ENCODE results near the gene DCHS2.

The DCHS2 gene, protein sequence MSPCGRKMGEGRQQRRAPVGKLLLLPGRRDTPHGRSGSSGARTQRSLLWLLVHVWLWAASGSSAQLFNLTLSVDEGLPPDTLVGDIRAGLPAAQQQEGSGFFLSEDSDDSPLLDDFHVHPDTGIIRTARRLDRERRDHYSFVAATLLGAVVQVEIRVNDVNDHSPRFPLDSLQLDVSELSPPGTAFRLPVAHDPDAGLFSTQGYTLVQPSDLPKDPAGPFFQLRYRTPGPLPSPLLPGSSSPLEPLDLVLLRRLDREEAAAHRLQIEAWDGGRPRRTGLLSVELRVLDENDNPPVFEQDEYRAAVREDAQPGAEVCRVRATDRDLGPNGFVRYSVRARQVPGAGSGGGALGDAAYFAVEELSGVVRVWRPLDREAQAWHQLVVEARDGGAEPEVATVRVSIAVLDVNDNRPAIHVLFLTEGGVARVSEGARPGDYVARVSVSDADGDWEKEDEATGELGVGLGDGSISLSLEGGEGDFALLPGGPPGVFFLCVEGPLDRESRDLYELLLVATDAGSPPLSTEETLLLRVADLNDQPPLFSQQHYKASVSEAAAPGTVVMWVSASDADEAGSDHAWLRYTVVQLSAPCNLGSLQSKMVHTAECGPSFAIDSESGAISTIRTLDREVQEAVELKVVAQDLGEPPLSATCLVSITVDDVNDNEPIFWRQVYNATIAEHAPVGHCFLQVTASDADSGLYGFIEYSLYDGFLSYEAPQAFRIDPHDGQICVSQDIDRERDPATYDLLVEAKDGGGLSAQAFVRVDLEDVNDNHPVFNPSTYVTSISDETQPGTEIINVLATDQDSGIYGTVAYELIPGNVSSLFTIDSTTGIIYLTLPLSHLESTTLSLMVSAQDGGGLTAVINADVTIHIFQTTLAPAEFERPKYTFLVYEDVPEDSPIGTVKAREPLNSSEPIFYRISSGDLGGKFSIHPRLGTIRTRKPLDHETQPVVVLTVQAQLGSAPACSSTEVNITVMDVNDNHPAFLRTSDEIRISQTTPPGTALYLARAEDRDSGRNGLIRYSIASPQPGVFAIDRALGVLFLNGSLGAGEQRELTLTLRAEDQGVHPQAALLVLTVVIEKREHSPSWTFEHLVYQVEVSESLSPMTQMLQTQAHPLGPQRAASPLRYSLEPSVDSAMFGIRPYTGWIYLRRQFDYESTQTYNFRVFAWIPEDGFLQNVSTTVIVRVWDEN (N-terminal part only)

DNA sequence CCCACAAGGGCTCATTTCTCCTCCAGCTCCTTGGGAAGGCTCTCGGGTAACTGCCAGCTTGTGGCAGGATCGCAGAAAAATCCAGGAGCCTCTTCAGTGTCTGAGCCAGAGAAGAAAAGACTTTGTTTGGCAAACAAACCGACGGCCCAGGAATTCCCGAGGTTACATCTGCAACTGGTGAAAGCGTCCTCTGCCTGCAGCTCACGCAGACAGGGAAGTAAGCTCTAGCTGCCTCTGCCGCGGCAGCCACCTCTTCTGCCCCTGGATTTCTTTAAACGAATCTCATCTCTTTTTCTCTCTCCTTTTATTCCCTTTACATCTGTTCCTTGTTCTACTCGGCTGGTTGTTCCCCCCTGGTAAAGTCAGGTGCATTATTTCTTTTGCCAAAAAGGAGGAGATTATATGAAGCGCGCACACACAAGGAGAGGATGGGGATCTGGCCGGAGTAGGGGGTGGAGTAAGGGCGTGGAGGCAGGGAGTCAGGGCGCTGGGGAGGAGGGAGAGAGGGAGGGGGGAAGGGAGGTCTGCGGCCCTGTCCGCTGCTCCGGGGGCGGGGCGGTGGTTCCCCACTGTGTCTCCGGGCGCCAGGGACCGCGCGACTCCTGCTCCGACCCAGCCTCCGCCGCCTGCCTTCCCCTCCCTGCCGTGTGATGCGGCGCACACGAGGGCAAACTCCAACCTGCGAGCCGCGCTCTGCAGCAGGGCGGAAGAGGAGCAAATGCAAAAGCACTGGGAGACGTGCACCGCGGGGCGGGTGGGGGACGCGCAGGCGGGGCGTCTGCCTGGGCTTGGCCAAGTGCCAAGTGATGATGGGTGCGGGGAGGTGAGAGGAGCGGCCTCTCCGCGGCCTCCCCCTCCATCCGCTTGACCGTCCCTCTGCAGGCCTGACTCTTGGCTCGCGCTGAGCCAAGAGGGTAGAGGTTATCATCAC is at the start of gene DCHS2:
DCHS2 (minus strand) TSS at position 459 of the 931 bp plus-strand sequence; CDS start at position 15, 444 bp downstream.
- peak; percentile 10 for DNase-seq (ENCODE audit: low read depth)

DNA sequence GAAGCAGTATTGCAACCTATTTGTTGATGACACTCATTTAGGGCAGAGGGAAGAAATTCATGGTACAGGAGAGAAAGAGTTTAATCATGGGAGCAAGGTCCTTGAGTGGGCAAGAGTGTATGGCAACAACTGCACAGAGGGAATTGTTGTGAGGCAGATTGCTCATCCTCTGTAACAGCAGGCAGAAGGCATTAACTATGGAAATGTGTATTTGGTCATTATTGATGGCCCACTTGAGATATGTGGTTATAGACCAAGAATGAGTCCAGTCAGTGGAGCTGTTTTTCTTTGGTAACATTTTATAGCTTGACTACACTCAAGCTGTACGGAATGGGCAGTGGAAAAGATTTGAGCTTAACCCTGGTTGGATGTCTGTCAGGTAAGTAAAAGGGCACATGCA is 42.7 kb upstream of the DCHS2 start:
- DNase-seq (ENCODE audit: low read depth) = no peak

DNA sequence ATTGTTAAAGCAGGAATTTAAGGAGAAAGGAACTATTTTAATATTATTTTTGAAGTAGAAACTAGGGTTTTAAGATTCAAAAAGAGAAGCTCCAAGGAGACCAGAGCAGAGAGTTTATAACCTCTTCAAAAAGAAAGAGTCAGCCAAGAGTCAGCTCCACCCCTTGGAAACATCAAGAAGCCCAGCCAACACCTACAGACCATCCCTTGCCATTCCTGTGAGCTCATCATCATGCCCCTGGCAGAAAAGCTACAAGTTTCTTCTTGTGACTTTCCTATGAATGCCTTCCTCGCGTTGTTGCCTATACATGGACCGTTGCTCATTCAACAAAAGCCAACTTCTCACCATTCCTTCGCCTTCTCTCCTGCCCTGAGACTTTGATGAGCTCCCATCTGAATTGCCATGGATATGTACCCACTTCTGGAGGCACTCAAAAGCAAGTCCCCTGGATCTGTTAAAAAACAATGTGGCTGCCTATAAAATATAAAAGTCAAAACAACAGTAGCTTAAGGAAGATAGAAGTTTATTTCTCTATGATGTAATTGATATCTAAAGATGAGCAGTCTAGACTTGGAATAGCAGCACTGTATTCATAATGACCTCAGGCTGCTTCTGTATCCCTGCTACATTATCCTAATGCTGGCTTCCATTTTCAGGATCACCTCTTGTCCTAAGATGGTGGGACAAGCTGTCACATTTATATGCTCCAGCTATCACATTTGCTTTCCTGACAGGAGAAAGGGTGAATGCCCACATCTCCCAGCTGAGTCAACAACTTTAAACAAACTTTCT is 38.3 kb upstream of the DCHS2 start:
- no peak for DNase-seq (ENCODE audit: low read depth)

DNA sequence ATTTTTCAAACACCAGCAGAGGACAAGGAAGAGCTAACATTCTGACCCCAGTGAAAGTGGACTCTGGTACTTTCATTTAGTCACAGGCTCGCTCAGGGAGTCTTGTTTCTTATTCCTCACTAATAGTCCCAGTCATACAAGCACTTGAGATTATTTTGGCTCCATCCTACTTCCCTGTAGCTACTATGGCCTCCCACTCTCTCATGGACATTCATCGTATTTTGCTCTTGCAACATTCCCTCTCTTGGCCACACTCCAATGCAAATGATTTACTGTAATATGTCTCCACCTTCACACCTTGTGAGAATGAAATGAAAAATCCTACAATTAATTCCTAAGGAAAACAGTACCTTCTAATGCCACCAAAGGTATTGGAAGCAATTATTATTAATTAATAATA is 37.3 kb upstream of the DCHS2 start:
- DNase-seq (ENCODE audit: low read depth) = no peak

DNA sequence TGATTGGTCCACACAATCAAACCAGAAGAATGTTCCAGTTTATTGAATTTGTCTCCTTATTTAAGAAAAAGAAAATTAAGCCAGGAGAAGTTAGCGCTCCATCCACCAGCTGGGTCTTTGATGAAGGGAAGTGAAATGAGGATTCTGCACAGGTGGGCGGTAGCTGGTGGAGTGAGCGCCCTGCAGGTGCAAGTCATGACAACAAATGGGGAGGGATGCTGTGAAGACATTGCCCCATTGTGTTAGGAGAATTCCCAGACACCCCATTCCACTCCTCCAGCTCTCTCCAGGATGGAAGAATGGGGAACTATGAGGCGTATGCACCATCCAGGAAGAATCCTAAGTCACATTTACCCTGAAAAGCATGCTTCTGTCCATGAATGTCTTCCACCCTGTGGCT is 35.7 kb upstream of the DCHS2 start:
- no peak for DNase-seq (ENCODE audit: low read depth)

DNA sequence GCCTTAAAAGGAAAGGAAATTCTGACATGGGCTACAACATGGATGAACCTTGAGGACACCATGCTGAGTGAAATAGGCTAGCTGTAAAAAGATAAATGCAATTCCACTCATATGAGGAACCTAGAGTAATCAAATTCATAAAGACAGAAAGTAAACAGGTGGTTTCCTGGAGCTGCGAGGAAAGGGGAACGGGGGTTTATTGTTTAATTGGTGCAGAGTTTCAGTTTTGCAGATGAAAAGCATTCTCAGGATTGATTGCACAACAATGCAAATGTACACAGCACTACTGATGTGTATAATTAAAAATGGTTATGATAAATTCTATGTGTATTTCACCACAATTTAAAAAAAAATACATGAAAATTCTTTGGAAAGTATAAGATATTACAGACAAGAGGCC is 34.6 kb upstream of the DCHS2 start:
- no peak for DNase-seq (ENCODE audit: low read depth)

DNA sequence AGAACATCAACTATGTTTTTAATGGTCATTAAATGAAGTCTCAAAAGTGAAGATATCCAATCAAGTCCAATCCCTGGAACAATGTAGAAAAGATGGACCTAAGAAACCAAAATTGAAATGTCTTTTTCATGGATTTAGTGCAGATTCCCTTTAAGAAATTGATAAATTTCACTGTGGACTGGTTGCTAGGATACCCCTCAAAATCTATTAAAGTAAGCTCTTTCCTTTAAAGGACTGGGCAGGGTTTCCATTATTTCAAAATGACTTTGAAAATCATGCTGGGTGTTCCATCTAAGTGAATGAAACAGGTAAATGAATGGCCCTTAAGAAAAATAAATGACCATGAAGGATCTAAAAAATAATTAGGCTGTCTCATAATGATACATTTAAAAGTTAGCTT is 30.0 kb upstream of the DCHS2 start:
- no peak for DNase-seq (ENCODE audit: low read depth)

DNA sequence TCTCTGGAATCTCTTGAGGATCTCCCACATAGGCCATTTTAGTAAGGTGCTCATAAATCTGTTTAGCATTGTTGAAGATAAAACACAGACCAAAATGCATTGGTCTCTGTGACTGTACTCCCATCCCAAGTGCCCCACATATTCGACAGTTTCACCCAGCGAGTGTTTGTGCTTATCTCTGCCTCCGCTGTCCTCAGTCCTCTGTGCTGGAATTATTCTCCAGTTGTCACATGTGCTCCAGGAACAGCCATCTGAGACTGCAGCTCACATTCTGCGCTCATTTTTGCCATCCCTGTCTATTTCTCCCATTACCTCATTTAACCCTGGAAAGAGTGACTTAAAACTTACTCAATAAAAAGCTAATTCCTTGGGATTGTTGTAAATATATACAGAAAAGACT is 27.6 kb upstream of the DCHS2 start:
- DNase-seq (ENCODE audit: low read depth) = no peak

DNA sequence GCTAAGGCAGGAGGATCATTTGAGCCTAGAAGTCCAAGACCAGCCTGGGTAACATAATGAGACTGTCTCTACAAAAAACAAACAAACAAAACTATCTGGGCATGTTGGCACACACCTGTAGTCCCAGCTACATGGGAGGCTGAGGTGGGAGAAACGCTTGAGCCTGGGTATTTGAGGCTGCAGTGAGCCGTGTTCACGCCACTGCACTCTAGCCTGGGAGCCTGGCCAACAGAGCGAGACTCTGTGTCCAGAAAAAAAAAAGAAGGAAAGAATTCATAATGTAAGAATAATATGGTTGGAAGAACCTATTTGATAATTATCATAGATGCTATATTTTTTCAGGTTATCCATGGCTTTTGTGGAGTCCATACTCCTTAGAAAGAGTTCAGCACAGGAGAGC is 26.0 kb upstream of the DCHS2 start:
- no peak for DNase-seq (ENCODE audit: low read depth)

DNA sequence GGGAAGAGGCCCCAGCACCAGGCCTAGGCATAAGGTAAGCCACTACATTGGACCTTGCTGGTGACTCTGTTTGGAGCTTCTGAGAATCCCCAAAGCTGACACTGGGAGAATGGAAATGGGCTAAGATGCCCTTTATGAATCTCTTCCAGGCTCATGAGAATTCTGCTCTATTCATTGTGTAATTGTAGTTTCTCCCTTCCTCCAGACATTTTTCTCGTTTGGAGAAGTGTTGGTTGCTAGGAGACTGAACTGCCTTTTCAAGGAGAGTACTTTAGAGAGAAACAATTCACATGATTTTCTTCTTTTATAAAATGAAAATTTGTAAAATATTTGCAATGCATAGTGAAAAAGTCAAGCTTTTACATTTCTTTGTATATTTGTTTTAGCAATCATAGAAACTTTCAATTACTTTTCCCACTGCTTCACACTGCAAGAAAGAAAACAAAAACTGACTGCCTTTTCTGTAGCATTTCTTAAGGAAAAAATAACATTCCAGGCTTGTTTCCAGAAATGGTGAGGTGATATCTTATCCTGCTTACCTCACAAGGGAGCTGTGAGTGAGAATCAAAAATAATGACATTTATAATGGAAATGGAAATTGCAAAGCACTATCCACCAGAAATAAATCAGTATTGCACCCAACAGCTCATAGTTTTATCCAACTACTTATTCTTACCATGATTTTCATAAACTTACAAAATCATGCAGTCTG is 24.9 kb upstream of the DCHS2 start:
- DNase-seq (ENCODE audit: low read depth) = no peak

DNA sequence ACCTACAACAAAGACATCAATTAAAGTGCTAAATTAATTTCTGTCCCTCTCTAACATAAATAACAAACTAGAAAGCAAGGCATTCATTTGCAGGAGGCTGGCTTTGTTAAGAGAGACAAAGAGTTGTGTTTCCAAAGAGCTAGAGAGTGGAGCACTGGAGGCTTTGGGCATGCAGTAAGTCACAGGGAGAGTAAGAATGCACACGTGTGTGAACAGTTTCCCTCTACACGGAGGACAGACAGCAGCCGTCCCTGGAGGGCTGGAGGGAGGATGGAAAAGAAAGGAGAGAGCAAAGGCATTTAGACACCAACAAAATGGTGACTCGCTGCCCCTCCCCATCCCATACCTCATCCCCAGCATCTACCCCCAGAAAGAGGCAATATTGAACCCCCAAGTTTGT is 20.4 kb upstream of the DCHS2 start:
- DNase-seq (ENCODE audit: low read depth) = no peak

DNA sequence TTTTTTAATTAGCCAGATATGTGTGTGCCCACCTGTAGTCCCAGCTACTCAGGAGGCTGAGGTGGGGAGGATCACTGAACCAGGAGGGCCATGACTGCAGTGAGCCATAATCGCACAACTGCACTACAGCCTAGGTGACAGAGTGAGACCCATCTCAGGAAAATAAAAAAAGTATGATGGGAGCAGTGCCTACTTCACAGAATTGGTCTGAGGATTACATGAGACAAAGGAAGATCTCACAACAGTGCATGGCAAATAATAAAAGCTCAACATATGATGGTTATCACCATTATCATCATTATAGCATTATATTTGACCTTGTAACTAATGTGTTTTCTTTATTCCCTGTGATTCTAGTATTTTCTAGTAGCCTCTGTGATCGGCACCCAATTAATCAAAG is 19.9 kb upstream of the DCHS2 start:
- DNase-seq (ENCODE audit: low read depth) = no peak

DNA sequence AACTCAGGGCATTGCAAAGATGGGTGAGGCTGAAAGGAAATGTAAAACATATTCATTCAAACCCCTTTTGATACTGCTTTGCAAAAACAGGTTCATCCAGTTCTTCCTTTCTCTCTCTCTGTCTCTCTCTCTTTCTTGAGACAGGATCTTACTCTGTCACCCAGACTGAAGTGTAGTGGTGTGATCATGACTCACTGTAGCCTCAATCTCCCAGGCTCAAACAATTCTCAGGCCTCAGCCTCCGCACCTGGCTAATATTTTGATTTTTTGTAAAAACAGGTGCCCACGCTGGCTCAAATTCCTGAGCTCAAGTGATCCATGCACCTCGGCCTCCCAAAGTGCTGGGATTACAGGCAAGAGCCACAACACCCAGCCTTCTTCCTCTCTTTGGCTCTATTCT is 15.6 kb upstream of the DCHS2 start:
- no peak for DNase-seq (ENCODE audit: low read depth)

DNA sequence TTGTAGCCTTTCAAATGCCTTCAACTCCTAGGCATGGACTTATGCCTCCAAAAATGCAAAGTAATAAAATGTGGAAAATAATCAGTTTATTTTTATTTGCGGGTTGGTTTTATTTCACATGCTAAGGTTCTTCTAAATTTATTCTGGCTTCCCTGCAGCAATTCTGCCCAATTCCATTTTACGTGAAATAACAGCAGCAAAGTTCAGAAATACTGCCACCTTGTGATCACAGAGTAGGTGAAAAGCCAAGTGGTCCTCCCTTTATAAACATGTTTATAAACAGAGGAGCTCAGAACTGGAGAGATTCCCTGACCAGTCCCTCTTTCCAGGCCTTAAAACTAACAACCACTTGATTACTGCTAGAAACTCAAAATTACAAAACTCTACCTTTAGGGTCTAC is 14.7 kb upstream of the DCHS2 start:
- peak; percentile 28 for DNase-seq (ENCODE audit: low read depth)

DNA sequence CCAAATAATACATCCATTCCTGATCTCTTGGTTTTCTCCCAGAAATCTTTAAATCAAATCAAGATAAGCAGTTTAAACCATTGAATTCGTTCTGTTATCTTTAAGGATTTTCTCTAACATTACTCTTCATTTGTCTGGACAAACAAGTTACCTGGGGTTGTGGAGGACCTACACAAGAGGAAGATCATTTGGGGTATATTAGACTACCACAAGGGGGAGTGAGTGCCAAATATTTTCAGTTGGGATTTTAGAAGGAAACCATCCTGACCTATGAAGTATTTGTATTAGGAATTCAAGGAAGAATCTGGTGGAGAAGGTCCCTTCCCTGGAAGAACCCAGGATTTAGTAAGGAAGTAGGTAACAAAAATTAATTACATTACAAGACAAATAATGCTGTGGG is 12.0 kb upstream of the DCHS2 start:
- DNase-seq (ENCODE audit: low read depth) = no peak

DNA sequence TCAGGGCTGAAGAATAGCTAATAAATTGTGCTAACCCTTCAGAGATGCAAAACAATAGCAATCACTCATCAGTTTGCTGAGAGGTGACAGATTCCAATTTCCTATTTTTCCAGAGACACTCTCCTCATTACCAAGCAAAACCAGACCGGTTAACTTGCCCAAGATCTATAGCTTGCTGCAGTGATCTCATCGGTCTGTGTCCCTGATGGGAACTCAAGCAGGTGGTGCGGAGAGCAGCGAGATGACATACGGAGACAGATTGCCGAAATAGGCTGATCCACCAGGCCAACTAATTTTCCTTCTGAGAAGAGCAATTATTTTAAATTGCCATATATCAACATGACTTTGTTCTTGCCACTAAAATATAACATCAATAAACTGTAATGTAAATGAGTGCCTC is 10.5 kb upstream of the DCHS2 start:
- DNase-seq (ENCODE audit: low read depth) = no peak

DNA sequence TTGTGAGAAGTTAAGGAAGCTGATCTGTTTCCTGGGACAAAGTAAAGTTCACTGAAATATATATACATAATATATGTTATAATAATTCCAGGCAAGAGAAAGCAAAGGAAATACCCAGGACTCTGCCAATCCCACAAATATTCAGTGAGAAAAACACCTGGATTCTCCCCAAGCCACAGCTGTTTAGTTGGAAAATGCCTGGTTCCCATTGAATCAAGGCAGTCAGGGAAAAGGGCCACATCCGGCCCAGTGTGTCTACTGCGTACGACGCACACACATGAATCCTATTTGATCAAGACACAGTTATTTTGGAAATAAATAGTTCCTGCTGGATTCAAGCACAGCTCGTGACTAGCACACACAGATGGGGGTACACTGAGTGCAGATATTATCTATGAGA is 6.3 kb upstream of the DCHS2 start:
- no peak for DNase-seq (ENCODE audit: low read depth)

DNA sequence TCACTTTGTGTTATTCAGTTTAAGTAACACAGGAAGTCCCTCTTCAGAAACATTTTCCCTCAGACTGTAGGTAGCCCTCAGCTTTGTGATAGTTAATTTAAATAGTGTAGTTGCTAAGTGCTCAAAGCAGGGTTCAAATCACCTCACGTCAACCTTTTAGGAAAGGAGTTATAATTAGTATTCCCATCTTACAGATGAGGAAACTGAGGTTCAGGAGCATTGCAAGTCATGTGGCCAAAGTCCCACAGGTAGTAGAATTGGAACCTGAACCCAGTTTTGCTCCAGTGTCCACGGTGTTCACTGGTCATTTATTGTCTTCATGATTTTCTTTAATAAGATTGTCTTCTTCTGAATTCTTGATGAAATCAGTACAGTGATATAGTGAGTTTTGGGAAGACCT is 4.3 kb upstream of the DCHS2 start:
- no peak for DNase-seq (ENCODE audit: low read depth)

DNA sequence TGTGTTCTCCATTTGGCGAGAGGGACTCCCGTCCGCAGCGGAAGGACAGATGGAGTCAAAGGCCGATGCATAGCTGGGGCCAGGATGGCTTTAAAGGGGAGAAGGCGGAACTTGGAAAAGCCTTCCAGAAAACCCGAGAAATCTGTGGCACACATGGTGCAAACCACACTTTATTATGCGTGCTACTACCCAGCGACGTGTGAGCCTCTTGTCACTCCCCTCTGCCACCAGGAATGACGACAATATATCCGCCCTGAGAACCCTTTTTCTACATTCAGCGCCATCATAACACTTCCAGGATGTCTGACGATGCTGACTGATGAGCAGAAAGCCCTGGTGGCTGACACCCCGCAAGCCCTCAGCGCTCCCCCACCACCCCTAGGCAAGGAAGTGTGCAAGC is 689 bp upstream of the DCHS2 start:
- DNase-seq (ENCODE audit: low read depth) = no peak
